Fibroblast of lung (primary cell): ENCODE data around the gene TBC1D5. TPM values are rescaled to one million over a fixed set of nuclear protein-coding genes. Genes with fewer than 3 reads are reported as not detected.

Source experiments
- DNase-seq, 2 donors: peaks; one replicate each; pipeline versions ENCODE4 v3.0.0 to v3.0.0-alpha.2; 2010; ENCODE audit warnings: low read depth in 2 of 2
- H2AFZ ChIP-seq: 2 replicates; pipeline ENCODE4 v1.5.1; 2012; ENCODE audit warnings: low read length, control low read depth, inconsistent platforms
- H3K27ac ChIP-seq: 2 replicates; pipeline ENCODE4 v1.5.1; 2011; ENCODE audit warnings: low read length, control low read depth; ENCODE audit not compliant: insufficient read depth
- H3K27me3 ChIP-seq: 2 replicates; pipeline ENCODE4 v1.5.1; 2011; ENCODE audit warnings: mild to moderate bottlenecking, low read length; ENCODE audit not compliant: control insufficient read depth, insufficient read depth
- H3K36me3 ChIP-seq: 2 replicates; pipeline ENCODE4 v1.5.1; 2011; ENCODE audit warnings: low read length; ENCODE audit not compliant: control insufficient read depth, insufficient read depth
- H3K4me1 ChIP-seq: 2 replicates; pipeline ENCODE4 v1.5.1; 2011; ENCODE audit warnings: low read length; ENCODE audit not compliant: control insufficient read depth, insufficient read depth; ENCODE audit errors: extremely low read depth
- H3K4me2 ChIP-seq: 2 replicates; pipeline ENCODE4 v1.5.1; 2011; ENCODE audit warnings: low read length, control low read depth; ENCODE audit not compliant: insufficient read depth; ENCODE audit errors: extremely low read depth
- H3K4me3 ChIP-seq, 4 experiments: fragments of 200-600 bp in 1 of 4; sonication (generic) in 1 of 4; replicated peaks in 1 of 4; 2 replicates each; pipeline ENCODE4 v1.5.1; 2011 to 2016; ENCODE audit warnings: low read length in 4 of 4, low read depth in 3 of 4, mild to moderate bottlenecking in 3 of 4, control low read depth in 2 of 4, inconsistent platforms in 1 of 4, mixed read lengths in 1 of 4; ENCODE audit not compliant: insufficient read depth in 1 of 4; ENCODE audit errors: control extremely low read depth in 1 of 4
- H3K79me2 ChIP-seq: 2 replicates; pipeline ENCODE4 v1.5.1; 2012; ENCODE audit warnings: mild to moderate bottlenecking, low read length, inconsistent platforms; ENCODE audit not compliant: control insufficient read depth, insufficient read depth
- H3K9ac ChIP-seq: 2 replicates; pipeline ENCODE4 v1.5.1; 2011; ENCODE audit warnings: mild to moderate bottlenecking, low read length, control low read depth; ENCODE audit not compliant: insufficient read depth
- H3K9me3 ChIP-seq: 2 replicates; pipeline ENCODE4 v1.5.1; 2012; ENCODE audit warnings: low read depth, low read length; ENCODE audit not compliant: control insufficient read depth, insufficient read depth
- H4K20me1 ChIP-seq: 2 replicates; pipeline ENCODE4 v1.5.1; 2011; ENCODE audit warnings: low read length; ENCODE audit not compliant: control insufficient read depth, insufficient read depth; ENCODE audit errors: extremely low read depth
- CTCF ChIP-seq, 2 donors: IDR thresholded peaks in 1 of 2; conservative IDR thresholded peaks in 1 of 2; 1 replicate in 1 of 2; 2 replicates in 1 of 2; pipeline ENCODE4 v1.5.1; 2011 to 2012; ENCODE audit warnings: low read length in 2 of 2, control low read depth in 1 of 2, inconsistent platforms in 1 of 2, low read depth in 1 of 2, mild to moderate bottlenecking in 1 of 2
- EZH2 ChIP-seq: IDR thresholded peaks from 2 replicates; pipeline ENCODE4 v1.5.1; 2012; ENCODE audit warnings: low read length, control low read depth, mild to moderate bottlenecking; ENCODE audit errors: missing control alignments
- polyA plus RNA-seq, 2 donors: library from polyadenylated mRNA; depleted of rRNA in 1 of 2; stranded (reverse) in 1 of 2; unstranded in 1 of 2; fragments of >200 nt; gene quantifications; 2 replicates each; pipeline ENCODE4 v1.2.1, GENCODE V29; 2011 to 2012; ENCODE audit warnings: missing spikeins in 1 of 2
- total RNA-seq: library from RNA; depleted of rRNA; stranded (reverse); fragments of >200 nt; gene quantifications from 2 replicates; pipeline ENCODE4 v1.2.1, GENCODE V29; 2014

TBC1D5 gene
- total and polyA plus RNA-seq, 2 donors (not counting 1 experiment from before 2014, with no cell fraction given), result 43.6 to 129 TPM

- no peak overlapping the region for H3K4me3 ChIP-seq
- H3K9me3 ChIP-seq, result no peaks in the 10 kb centered on the region
- TF ChIP-seq EZH2, result no peak
- TF ChIP-seq CTCF (conservative IDR thresholded peaks at IDR 0.05 in 1 of 2, IDR thresholded peaks at IDR 0.05 in 1 of 2; ENCODE audit: low read depth in 1 of 2, low read length in 2 of 2), result no peak
- H3K4me1 ChIP-seq, result no peaks in the 10 kb centered on the region
- no peaks in the 10 kb centered on the region for H3K27me3 ChIP-seq
- no peak overlapping the region for H3K4me2 ChIP-seq
- no peaks in the 10 kb centered on the region for H3K79me2 ChIP-seq
- H3K9ac ChIP-seq, result no peak overlapping the region
- no peaks in the 10 kb centered on the region for H3K36me3 ChIP-seq
- H3K27ac ChIP-seq, result no peak overlapping the region
- H2AFZ ChIP-seq, result no peak overlapping the region
- no peak for DNase-seq
- H4K20me1 ChIP-seq, result no peaks in the 10 kb centered on the region
These were observed 412.5 kb downstream of the TBC1D5 start for GRCh38 chr3:17329927-17330326.

- no peaks in the 10 kb centered on the region for H3K9me3 ChIP-seq
- no peak overlapping the region for H3K27ac ChIP-seq
- no peaks in the 10 kb centered on the region for H3K27me3 ChIP-seq
- H3K4me2 ChIP-seq, result no peak overlapping the region
- H3K4me1 ChIP-seq, result no peaks in the 10 kb centered on the region
- no peaks in the 10 kb centered on the region for H4K20me1 ChIP-seq
- H3K9ac ChIP-seq, result no peak overlapping the region
- TF ChIP-seq CTCF (conservative IDR thresholded peaks at IDR 0.05 in 1 of 2, IDR thresholded peaks at IDR 0.05 in 1 of 2; ENCODE audit: low read depth in 1 of 2, low read length in 2 of 2), result no peak
- TF ChIP-seq EZH2, result no peak
- H2AFZ ChIP-seq, result no peak overlapping the region
- no peaks in the 10 kb centered on the region for H3K36me3 ChIP-seq
- H3K4me3 ChIP-seq, result no peak overlapping the region
- no peak for DNase-seq
- no peaks in the 10 kb centered on the region for H3K79me2 ChIP-seq
These were observed 420.2 kb downstream of the TBC1D5 start for GRCh38 chr3:17322106-17322793.

GRCh38 chr3:17320266-17320665, 422.2 kb downstream of the TBC1D5 start:
- Histone ChIP-seq H3K4me1 (no peaks in the 10 kb centered on the region), H3K27me3 (no peaks in the 10 kb centered on the region), H3K9me3 (no peaks in the 10 kb centered on the region), H2AFZ (no peak overlapping the region), H3K27ac (no peak overlapping the region), H3K36me3 (no peaks in the 10 kb centered on the region), H3K4me2 (no peak overlapping the region), H3K4me3 (no peak overlapping the region), H3K79me2 (no peaks in the 10 kb centered on the region), H3K9ac (no peak overlapping the region), H4K20me1 (no peaks in the 10 kb centered on the region)
- peak in 1 of 2 donors; percentile 24 for DNase-seq
- no peak for TF ChIP-seq CTCF (conservative IDR thresholded peaks at IDR 0.05 in 1 of 2, IDR thresholded peaks at IDR 0.05 in 1 of 2; ENCODE audit: low read depth in 1 of 2, low read length in 2 of 2)
- no peak for TF ChIP-seq EZH2
